Lower leg skin (tissue), 3 donors: ENCODE measurements around the gene C14orf180.

Experiments used
- POLR2A ChIP-seq, 2 donors: fragments of 450-650 bp; IDR thresholded peaks; one replicate each; pipeline ENCODE4 v1.6.1; 2016 to 2017; ENCODE audit warnings: antibody characterized with exemption in 2 of 2, mild to moderate bottlenecking in 1 of 2, moderate library complexity in 1 of 2
- TF ChIP-seq, protein P1 (sequence below), 3 donors: fragments of 450-650 bp; IDR thresholded peaks; one replicate each; pipeline ENCODE4 v1.5.1; 2016; ENCODE audit warnings: antibody characterized with exemption in 3 of 3, mild to moderate bottlenecking in 3 of 3, moderate library complexity in 2 of 3

DNA sequence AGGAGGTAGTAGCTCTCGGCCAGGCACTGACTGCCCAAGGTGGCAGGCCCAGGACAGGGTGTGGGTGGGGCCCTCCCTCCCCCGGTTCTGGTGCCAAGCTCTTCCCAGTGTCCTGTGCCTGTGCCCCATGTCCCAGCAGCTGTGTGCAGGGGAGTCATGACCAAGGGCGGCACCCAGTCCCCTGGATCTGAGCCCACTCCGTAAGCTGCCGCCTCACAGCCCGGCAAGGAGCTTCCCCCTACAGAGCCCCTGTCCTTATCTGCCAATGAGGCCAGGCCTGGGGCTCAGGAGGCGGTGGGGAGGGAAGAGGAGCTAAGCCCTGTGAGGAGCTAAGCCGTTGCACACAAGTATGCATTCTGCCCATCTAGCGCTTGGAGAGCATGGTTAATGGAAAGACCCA is 5.6 kb upstream of the C14orf180 start:
- TF ChIP-seq, protein P1, sequence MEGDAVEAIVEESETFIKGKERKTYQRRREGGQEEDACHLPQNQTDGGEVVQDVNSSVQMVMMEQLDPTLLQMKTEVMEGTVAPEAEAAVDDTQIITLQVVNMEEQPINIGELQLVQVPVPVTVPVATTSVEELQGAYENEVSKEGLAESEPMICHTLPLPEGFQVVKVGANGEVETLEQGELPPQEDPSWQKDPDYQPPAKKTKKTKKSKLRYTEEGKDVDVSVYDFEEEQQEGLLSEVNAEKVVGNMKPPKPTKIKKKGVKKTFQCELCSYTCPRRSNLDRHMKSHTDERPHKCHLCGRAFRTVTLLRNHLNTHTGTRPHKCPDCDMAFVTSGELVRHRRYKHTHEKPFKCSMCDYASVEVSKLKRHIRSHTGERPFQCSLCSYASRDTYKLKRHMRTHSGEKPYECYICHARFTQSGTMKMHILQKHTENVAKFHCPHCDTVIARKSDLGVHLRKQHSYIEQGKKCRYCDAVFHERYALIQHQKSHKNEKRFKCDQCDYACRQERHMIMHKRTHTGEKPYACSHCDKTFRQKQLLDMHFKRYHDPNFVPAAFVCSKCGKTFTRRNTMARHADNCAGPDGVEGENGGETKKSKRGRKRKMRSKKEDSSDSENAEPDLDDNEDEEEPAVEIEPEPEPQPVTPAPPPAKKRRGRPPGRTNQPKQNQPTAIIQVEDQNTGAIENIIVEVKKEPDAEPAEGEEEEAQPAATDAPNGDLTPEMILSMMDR (IDR thresholded peaks at IDR 0.05) = no peak
- TF ChIP-seq POLR2A (IDR thresholded peaks at IDR 0.05) = no peak
